ENCODE data around the gene ERICH3.

ERICH3 gene

GRCh38 chr1:74641876-74642275 is 31.7 kb downstream of the ERICH3 start:
- Histone ChIP-seq H3K79me1 (ENCODE audit: low read depth, low read length) (no peaks in the 10 kb centered on the region), H3K14ac (ENCODE audit: low read length) (no peak overlapping the region), H3K27ac (replicated peaks; ENCODE audit: low read length) (no peak overlapping the region), H3K4ac (ENCODE audit: low read length) (no peak overlapping the region), H3K4me3 (ENCODE audit: low read length in 2 of 2) (no peak overlapping the region), H2BK120ac (ENCODE audit: low read depth, low read length) (no peak overlapping the region), H3K4me1 (ENCODE audit: control insufficient read depth in 2 of 2, insufficient read depth in 1 of 2, low read depth in 1 of 2, low read length in 2 of 2) (no peaks in the 10 kb centered on the region), H4K8ac (ENCODE audit: low read depth, low read length) (no peak overlapping the region), H3K4me2 (ENCODE audit: insufficient read depth, low read length, poor library complexity, severe bottlenecking) (no peak overlapping the region), H3K18ac (ENCODE audit: low read length) (no peak overlapping the region), H2AK5ac (ENCODE audit: low read depth, low read length) (no peak overlapping the region), H3K9ac (ENCODE audit: low read depth, low read length, poor library complexity) (no peak overlapping the region), H3K36me3 (replicated peaks in 1 of 2; ENCODE audit: control insufficient read depth in 2 of 2, insufficient read depth in 2 of 2, low read length in 2 of 2) (no peaks in the 10 kb centered on the region), H2BK12ac (ENCODE audit: low read length) (no peak overlapping the region), H2AFZ (ENCODE audit: low read length) (no peak overlapping the region), H4K91ac (ENCODE audit: low read depth, low read length, poor library complexity) (no peak overlapping the region), H3K27me3 (ENCODE audit: control insufficient read depth in 3 of 3, insufficient read depth in 3 of 3, low read depth in 1 of 3, low read length in 3 of 3) (no peaks in the 10 kb centered on the region), H2BK5ac (ENCODE audit: low read length) (no peak overlapping the region), H3K9me3 (replicated peaks in 1 of 2; ENCODE audit: control insufficient read depth in 2 of 2, insufficient read depth in 1 of 2, low read depth in 1 of 2, low read length in 2 of 2) (no peaks in the 10 kb centered on the region), H2BK15ac (ENCODE audit: low read length) (no peak overlapping the region), H3K23ac (ENCODE audit: low read depth, low read length, poor library complexity) (no peak overlapping the region)
- DNase-seq (ENCODE audit: low spot score) = no peak

GRCh38 chr1:74641161-74641560 is 32.4 kb downstream of the ERICH3 start:
- no peak for DNase-seq (ENCODE audit: low spot score)
- Histone ChIP-seq H3K79me1 (ENCODE audit: low read depth, low read length) (no peaks in the 10 kb centered on the region), H3K9ac (ENCODE audit: low read depth, low read length, poor library complexity) (no peak overlapping the region), H3K4me2 (ENCODE audit: insufficient read depth, low read length, poor library complexity, severe bottlenecking) (no peak overlapping the region), H3K36me3 (replicated peaks in 1 of 2; ENCODE audit: control insufficient read depth in 2 of 2, insufficient read depth in 2 of 2, low read length in 2 of 2) (no peaks in the 10 kb centered on the region), H3K27me3 (ENCODE audit: control insufficient read depth in 3 of 3, insufficient read depth in 3 of 3, low read depth in 1 of 3, low read length in 3 of 3) (no peaks in the 10 kb centered on the region), H2BK12ac (ENCODE audit: low read length) (no peak overlapping the region), H3K9me3 (replicated peaks in 1 of 2; ENCODE audit: control insufficient read depth in 2 of 2, insufficient read depth in 1 of 2, low read depth in 1 of 2, low read length in 2 of 2) (no peaks in the 10 kb centered on the region), H2BK15ac (ENCODE audit: low read length) (no peak overlapping the region), H2BK5ac (ENCODE audit: low read length) (no peak overlapping the region), H3K4me1 (ENCODE audit: control insufficient read depth in 2 of 2, insufficient read depth in 1 of 2, low read depth in 1 of 2, low read length in 2 of 2) (no peaks in the 10 kb centered on the region), H3K23ac (ENCODE audit: low read depth, low read length, poor library complexity) (no peak overlapping the region), H4K8ac (ENCODE audit: low read depth, low read length) (no peak overlapping the region), H2BK120ac (ENCODE audit: low read depth, low read length) (no peak overlapping the region), H3K18ac (ENCODE audit: low read length) (no peak overlapping the region), H3K4me3 (ENCODE audit: low read length in 2 of 2) (no peak overlapping the region), H3K4ac (ENCODE audit: low read length) (no peak overlapping the region), H2AFZ (ENCODE audit: low read length) (no peak overlapping the region), H3K14ac (ENCODE audit: low read length) (no peak overlapping the region), H4K91ac (ENCODE audit: low read depth, low read length, poor library complexity) (no peak overlapping the region), H3K27ac (replicated peaks; ENCODE audit: low read length) (no peak overlapping the region), H2AK5ac (ENCODE audit: low read depth, low read length) (no peak overlapping the region)
- WGBS, 2 donors (ENCODE audit: extremely low coverage in 2 of 2, insufficient read length in 2 of 2, insufficient replicate concordance in 1 of 2) = no CpG with 5 or more reads among the region's 5 CpGs

DNA sequence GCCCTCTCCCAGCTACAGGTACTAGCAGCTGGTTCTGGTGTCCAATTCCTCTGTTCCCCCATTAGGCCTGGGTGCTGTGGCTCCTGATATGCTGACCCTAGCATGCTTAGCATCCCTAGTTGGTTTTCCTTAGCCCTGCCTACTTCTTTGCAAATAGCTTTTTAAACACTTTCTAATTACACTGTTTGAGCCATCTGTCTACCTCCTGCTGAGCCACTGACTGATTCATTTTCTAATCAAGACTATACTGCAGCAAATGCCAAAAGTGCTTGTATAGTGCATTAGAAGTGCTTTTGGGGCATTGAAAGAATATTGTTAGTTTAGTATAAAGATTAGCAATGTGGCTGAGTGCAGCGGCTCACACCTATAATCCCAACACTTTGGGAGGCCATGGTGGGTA is 36.3 kb downstream of the ERICH3 start:
- H2BK5ac ChIP-seq (ENCODE audit: low read length) = no peak overlapping the region
- no peak overlapping the region for H3K23ac ChIP-seq (ENCODE audit: low read depth, low read length, poor library complexity)
- H3K4me1 ChIP-seq (ENCODE audit: control insufficient read depth in 2 of 2, insufficient read depth in 1 of 2, low read depth in 1 of 2, low read length in 2 of 2) = no peaks in the 10 kb centered on the region
- no peaks in the 10 kb centered on the region for H3K79me1 ChIP-seq (ENCODE audit: low read depth, low read length)
- H3K14ac ChIP-seq (ENCODE audit: low read length) = no peak overlapping the region
- H2BK15ac ChIP-seq (ENCODE audit: low read length) = no peak overlapping the region
- H4K8ac ChIP-seq (ENCODE audit: low read depth, low read length) = no peak overlapping the region
- H3K9me3 ChIP-seq (replicated peaks in 1 of 2; ENCODE audit: control insufficient read depth in 2 of 2, insufficient read depth in 1 of 2, low read depth in 1 of 2, low read length in 2 of 2) = no peaks in the 10 kb centered on the region
- no peak overlapping the region for H3K18ac ChIP-seq (ENCODE audit: low read length)
- H3K4me2 ChIP-seq (ENCODE audit: insufficient read depth, low read length, poor library complexity, severe bottlenecking) = no peak overlapping the region
- H2BK120ac ChIP-seq (ENCODE audit: low read depth, low read length) = no peak overlapping the region
- no peak overlapping the region for H3K9ac ChIP-seq (ENCODE audit: low read depth, low read length, poor library complexity)
- no peak overlapping the region for H3K4ac ChIP-seq (ENCODE audit: low read length)
- no peak for DNase-seq (ENCODE audit: low spot score)
- H3K27me3 ChIP-seq (ENCODE audit: control insufficient read depth in 3 of 3, insufficient read depth in 3 of 3, low read depth in 1 of 3, low read length in 3 of 3) = no peaks in the 10 kb centered on the region
- no peak overlapping the region for H2BK12ac ChIP-seq (ENCODE audit: low read length)
- no peak overlapping the region for H3K27ac ChIP-seq (replicated peaks; ENCODE audit: low read length)
- H2AFZ ChIP-seq (ENCODE audit: low read length) = no peak overlapping the region
- no peak overlapping the region for H4K91ac ChIP-seq (ENCODE audit: low read depth, low read length, poor library complexity)
- H3K4me3 ChIP-seq (ENCODE audit: low read length in 2 of 2) = no peak overlapping the region
- no peaks in the 10 kb centered on the region for H3K36me3 ChIP-seq (replicated peaks in 1 of 2; ENCODE audit: control insufficient read depth in 2 of 2, insufficient read depth in 2 of 2, low read length in 2 of 2)
- no peak overlapping the region for H2AK5ac ChIP-seq (ENCODE audit: low read depth, low read length)
- WGBS, 2 donors (ENCODE audit: extremely low coverage in 2 of 2, insufficient read length in 2 of 2, insufficient replicate concordance in 1 of 2) = no CpG with 5 or more reads among the region's 1 CpG

- H2BK120ac ChIP-seq (ENCODE audit: low read depth, low read length) = no peak overlapping the region
- no peak overlapping the region for H2AK5ac ChIP-seq (ENCODE audit: low read depth, low read length)
- H3K4me2 ChIP-seq (ENCODE audit: insufficient read depth, low read length, poor library complexity, severe bottlenecking) = no peak overlapping the region
- no peak overlapping the region for H3K23ac ChIP-seq (ENCODE audit: low read depth, low read length, poor library complexity)
- H2BK15ac ChIP-seq (ENCODE audit: low read length) = no peak overlapping the region
- H4K91ac ChIP-seq (ENCODE audit: low read depth, low read length, poor library complexity) = no peak overlapping the region
- no peak overlapping the region for H2BK12ac ChIP-seq (ENCODE audit: low read length)
- H3K14ac ChIP-seq (ENCODE audit: low read length) = no peak overlapping the region
- no peak overlapping the region for H3K18ac ChIP-seq (ENCODE audit: low read length)
- H4K8ac ChIP-seq (ENCODE audit: low read depth, low read length) = no peak overlapping the region
- no peaks in the 10 kb centered on the region for H3K79me1 ChIP-seq (ENCODE audit: low read depth, low read length)
- no peak overlapping the region for H3K4ac ChIP-seq (ENCODE audit: low read length)
- no peaks in the 10 kb centered on the region for H3K36me3 ChIP-seq (replicated peaks in 1 of 2; ENCODE audit: control insufficient read depth in 2 of 2, insufficient read depth in 2 of 2, low read length in 2 of 2)
- no peaks in the 10 kb centered on the region for H3K27me3 ChIP-seq (ENCODE audit: control insufficient read depth in 3 of 3, insufficient read depth in 3 of 3, low read depth in 1 of 3, low read length in 3 of 3)
- no peak overlapping the region for H3K4me3 ChIP-seq (ENCODE audit: low read length in 2 of 2)
- whole genome bisulfite sequencing, 2 donors (ENCODE audit: extremely low coverage in 2 of 2, insufficient read length in 2 of 2, insufficient replicate concordance in 1 of 2) = no CpG with 5 or more reads among the region's 2 CpGs
- H3K4me1 ChIP-seq (ENCODE audit: control insufficient read depth in 2 of 2, insufficient read depth in 1 of 2, low read depth in 1 of 2, low read length in 2 of 2) = peaks cover 2% of the 10 kb centered on the region in 2 donors
- no peaks in the 10 kb centered on the region for H3K9me3 ChIP-seq (replicated peaks in 1 of 2; ENCODE audit: control insufficient read depth in 2 of 2, insufficient read depth in 1 of 2, low read depth in 1 of 2, low read length in 2 of 2)
- no peak overlapping the region for H2BK5ac ChIP-seq (ENCODE audit: low read length)
- DNase-seq (ENCODE audit: low spot score) = no peak
- H3K9ac ChIP-seq (ENCODE audit: low read depth, low read length, poor library complexity) = no peak overlapping the region
- H2AFZ ChIP-seq (ENCODE audit: low read length) = peak overlapping the region; percentile 14
- no peak overlapping the region for H3K27ac ChIP-seq (replicated peaks; ENCODE audit: low read length)
These were observed 44.3 kb downstream of the ERICH3 start for GRCh38 chr1:74629283-74629682.

Data from neuronal stem cell (in vitro differentiated cells).